Astrocyte (in vitro differentiated cells and primary cell): Measurements from ENCODE around the gene HIBADH. TPM values are rescaled to one million over a fixed set of nuclear protein-coding genes. Genes with fewer than 3 reads are reported as not detected.
"Not testable (repeated sequence)": the region's sequence is repeated elsewhere in the genome, so short reads cannot be mapped to it uniquely, and the experiment has no call there.

Experiments
- DNase-seq: peaks from one replicate; pipeline ENCODE4 v3.0.0-alpha.2; 2010; ENCODE audit warnings: low read depth
- FAIRE-seq: peaks from 2 replicates; lab custom pipeline; 2011; peaks lifted over from hg19 to GRCh38; lab: Jason Lieb, UNC
- H2AFZ ChIP-seq: 2 replicates; pipeline ENCODE4 v1.6.0; 2012; ENCODE audit warnings: low read depth, low read length, inconsistent platforms
- H3K27ac ChIP-seq: 2 replicates; pipeline ENCODE4 v1.5.1; 2011; ENCODE audit warnings: low read depth, low read length, inconsistent platforms
- H3K27me3 ChIP-seq: 2 replicates; pipeline ENCODE4 v1.6.0; 2011; ENCODE audit warnings: low read length, inconsistent platforms; ENCODE audit not compliant: insufficient read depth
- H3K36me3 ChIP-seq: 2 replicates; pipeline ENCODE4 v1.5.1; 2011; ENCODE audit warnings: low read length, inconsistent platforms; ENCODE audit not compliant: insufficient read depth
- H3K4me1 ChIP-seq: 2 replicates; pipeline ENCODE4 v1.5.1; 2011; ENCODE audit warnings: low read length, inconsistent platforms; ENCODE audit not compliant: insufficient read depth
- H3K4me2 ChIP-seq: 2 replicates; pipeline ENCODE4 v1.6.0; 2012; ENCODE audit warnings: low read length, inconsistent platforms
- H3K4me3 ChIP-seq: 2 replicates; pipeline ENCODE4 v1.5.1; 2011; ENCODE audit warnings: low read depth, mild to moderate bottlenecking, low read length, inconsistent platforms; ENCODE audit not compliant: insufficient read depth
- H3K79me2 ChIP-seq: 2 replicates; pipeline ENCODE4 v1.6.0; 2012; ENCODE audit warnings: mild to moderate bottlenecking, low read length, inconsistent platforms; ENCODE audit not compliant: insufficient read depth
- H3K9ac ChIP-seq: 2 replicates; pipeline ENCODE4 v1.6.0; 2012; ENCODE audit warnings: mild to moderate bottlenecking, low read length, inconsistent platforms
- H3K9me3 ChIP-seq: 2 replicates; pipeline ENCODE4 v1.5.1; 2012; ENCODE audit warnings: low read depth, mild to moderate bottlenecking, low read length, inconsistent platforms; ENCODE audit not compliant: insufficient read depth
- H4K20me1 ChIP-seq: 2 replicates; pipeline ENCODE4 v1.6.0; 2012; ENCODE audit warnings: low read length, inconsistent platforms; ENCODE audit not compliant: insufficient read depth
- H3K27ac Mint-ChIP-seq: one replicate; pipeline ENCODE4 v1.8.0; 2021; ENCODE audit warnings: mild to moderate bottlenecking, mixed read lengths; ENCODE audit not compliant: unreplicated experiment
- H3K27me3 Mint-ChIP-seq: one replicate; pipeline ENCODE4 v1.8.0; 2021; ENCODE audit warnings: low read depth, mixed read lengths; ENCODE audit not compliant: unreplicated experiment
- H3K36me3 Mint-ChIP-seq: one replicate; pipeline ENCODE4 v1.8.0; 2021; ENCODE audit warnings: low read depth, mixed read lengths; ENCODE audit not compliant: unreplicated experiment
- H3K4me1 Mint-ChIP-seq: one replicate; pipeline ENCODE4 v1.8.0; 2021; ENCODE audit warnings: low read depth, mixed read lengths; ENCODE audit not compliant: unreplicated experiment
- H3K4me3 Mint-ChIP-seq: one replicate; pipeline ENCODE4 v1.8.0; 2021; ENCODE audit warnings: mild to moderate bottlenecking, moderate library complexity, mixed read lengths; ENCODE audit not compliant: unreplicated experiment
- H3K9me3 Mint-ChIP-seq: one replicate; pipeline ENCODE4 v1.8.0; 2021; ENCODE audit warnings: mild to moderate bottlenecking, mixed read lengths; ENCODE audit not compliant: unreplicated experiment
- EZH2 ChIP-seq: IDR thresholded peaks from 2 replicates; pipeline ENCODE4 v1.6.1; 2012; ENCODE audit warnings: mild to moderate bottlenecking, low read length, inconsistent platforms; ENCODE audit not compliant: insufficient read depth
- total RNA-seq: library from RNA; stranded (reverse); gene quantifications from 2 replicates; pipeline ENCODE4 v1.2.1, GENCODE V29; 2021
- TF ChIP-seq, protein P1 (sequence below): IDR thresholded peaks from 2 replicates; pipeline ENCODE4 v1.5.1; 2011; ENCODE audit warnings: low read depth, mild to moderate bottlenecking, inconsistent platforms, low read length, moderate library complexity; ENCODE audit not compliant: insufficient read depth

The HIBADH gene
- total RNA-seq, 1 donor from 2014 or later = 21.9 TPM

DNA sequence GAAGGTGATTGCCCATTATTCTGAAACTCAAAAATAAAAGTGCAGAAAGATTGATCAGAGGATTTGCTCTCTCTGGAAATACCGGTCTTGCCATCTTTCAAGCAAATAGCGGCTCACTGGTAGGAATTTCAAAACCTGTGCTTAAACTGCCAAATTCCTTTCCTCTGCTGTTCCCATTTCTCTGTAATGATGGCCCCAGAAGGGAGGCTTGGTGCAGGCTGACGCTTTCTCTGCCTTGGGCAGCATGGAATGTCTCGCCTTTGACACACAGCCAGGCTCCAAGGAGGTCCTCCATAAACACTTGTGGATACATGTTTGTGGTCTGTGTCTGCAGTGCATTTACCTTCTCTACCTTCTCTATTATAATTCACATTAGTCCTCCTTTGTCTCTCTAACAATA, 146.8 kb downstream of the HIBADH start:
- H3K4me1 ChIP-seq = no peaks in the 10 kb centered on the region
- no peak overlapping the region for H3K4me3 ChIP-seq
- H3K4me3 Mint-ChIP-seq = no peak overlapping the region
- no peaks in the 10 kb centered on the region for H3K9me3 ChIP-seq
- no peak for FAIRE-seq
- no peak overlapping the region for H3K27ac Mint-ChIP-seq
- H3K36me3 Mint-ChIP-seq = no peaks in the 10 kb centered on the region
- no peaks in the 10 kb centered on the region for H4K20me1 ChIP-seq
- H2AFZ ChIP-seq = no peak overlapping the region
- H3K4me1 Mint-ChIP-seq = no peaks in the 10 kb centered on the region
- H3K79me2 ChIP-seq = no peaks in the 10 kb centered on the region
- TF ChIP-seq EZH2 = no peak
- TF ChIP-seq, protein P1, sequence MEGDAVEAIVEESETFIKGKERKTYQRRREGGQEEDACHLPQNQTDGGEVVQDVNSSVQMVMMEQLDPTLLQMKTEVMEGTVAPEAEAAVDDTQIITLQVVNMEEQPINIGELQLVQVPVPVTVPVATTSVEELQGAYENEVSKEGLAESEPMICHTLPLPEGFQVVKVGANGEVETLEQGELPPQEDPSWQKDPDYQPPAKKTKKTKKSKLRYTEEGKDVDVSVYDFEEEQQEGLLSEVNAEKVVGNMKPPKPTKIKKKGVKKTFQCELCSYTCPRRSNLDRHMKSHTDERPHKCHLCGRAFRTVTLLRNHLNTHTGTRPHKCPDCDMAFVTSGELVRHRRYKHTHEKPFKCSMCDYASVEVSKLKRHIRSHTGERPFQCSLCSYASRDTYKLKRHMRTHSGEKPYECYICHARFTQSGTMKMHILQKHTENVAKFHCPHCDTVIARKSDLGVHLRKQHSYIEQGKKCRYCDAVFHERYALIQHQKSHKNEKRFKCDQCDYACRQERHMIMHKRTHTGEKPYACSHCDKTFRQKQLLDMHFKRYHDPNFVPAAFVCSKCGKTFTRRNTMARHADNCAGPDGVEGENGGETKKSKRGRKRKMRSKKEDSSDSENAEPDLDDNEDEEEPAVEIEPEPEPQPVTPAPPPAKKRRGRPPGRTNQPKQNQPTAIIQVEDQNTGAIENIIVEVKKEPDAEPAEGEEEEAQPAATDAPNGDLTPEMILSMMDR = no peak
- H3K9ac ChIP-seq = no peak overlapping the region
- no peaks in the 10 kb centered on the region for H3K27me3 ChIP-seq
- no peaks in the 10 kb centered on the region for H3K9me3 Mint-ChIP-seq
- peaks cover 5% of the 10 kb centered on the region for H3K27me3 Mint-ChIP-seq
- no peak overlapping the region for H3K27ac ChIP-seq
- no peak overlapping the region for H3K4me2 ChIP-seq
- DNase-seq = no peak
- H3K36me3 ChIP-seq = no peaks in the 10 kb centered on the region

DNA sequence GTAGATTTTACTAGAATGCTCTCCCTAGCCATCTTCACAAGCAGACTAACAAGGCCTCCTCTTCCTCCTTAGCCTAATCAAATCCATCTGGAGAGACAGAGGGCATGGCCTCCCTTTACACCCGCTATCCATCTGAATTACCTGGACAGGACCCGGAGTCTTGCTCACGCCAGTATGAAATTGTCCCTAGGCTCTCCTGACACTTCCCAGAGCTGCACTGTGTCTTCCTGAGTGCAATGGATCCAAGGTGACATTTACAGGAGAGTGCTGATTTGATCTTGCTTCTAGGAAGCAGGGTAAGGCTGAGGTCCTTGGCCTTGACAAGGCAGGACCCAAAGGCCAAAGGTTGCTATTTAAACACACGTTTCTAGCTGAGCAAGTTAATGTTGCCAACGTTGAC, 147.8 kb downstream of the HIBADH start:
- H3K79me2 ChIP-seq = no peaks in the 10 kb centered on the region
- no peak overlapping the region for H3K27ac ChIP-seq
- Mint-ChIP-seq H3K4me3 (no peak overlapping the region), H3K9me3 (no peaks in the 10 kb centered on the region), H3K4me1 (no peaks in the 10 kb centered on the region), H3K36me3 (no peaks in the 10 kb centered on the region), H3K27ac (no peak overlapping the region), H3K27me3 (peaks cover 5% of the 10 kb centered on the region)
- H3K4me2 ChIP-seq = no peak overlapping the region
- H2AFZ ChIP-seq = no peak overlapping the region
- TF ChIP-seq, protein P1 = no peak
- TF ChIP-seq EZH2 = no peak
- no peaks in the 10 kb centered on the region for H3K27me3 ChIP-seq
- H4K20me1 ChIP-seq = no peaks in the 10 kb centered on the region
- H3K36me3 ChIP-seq = no peaks in the 10 kb centered on the region
- DNase-seq (no peak), FAIRE-seq (no peak)
- H3K4me3 ChIP-seq = no peak overlapping the region
- no peak overlapping the region for H3K9ac ChIP-seq
- H3K4me1 ChIP-seq = no peaks in the 10 kb centered on the region
- no peaks in the 10 kb centered on the region for H3K9me3 ChIP-seq

DNA sequence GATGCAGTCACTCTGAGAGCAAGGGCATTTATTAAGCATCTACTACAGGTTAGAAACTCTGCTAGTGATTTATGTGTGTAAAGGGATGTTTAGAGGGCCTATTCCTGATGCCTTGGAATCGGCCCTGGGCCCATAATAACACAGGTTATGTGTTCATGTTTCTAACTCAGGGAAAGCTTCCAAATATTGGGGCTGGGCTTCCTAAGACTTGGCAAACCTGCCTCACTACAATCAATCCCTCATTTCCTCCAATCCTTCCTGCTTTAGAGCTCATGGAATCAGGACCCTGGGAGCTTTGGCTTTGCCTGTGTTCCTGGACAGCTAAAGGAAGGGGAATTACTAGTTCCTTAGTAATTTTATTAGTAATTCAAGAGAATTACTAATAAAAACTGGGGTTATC, 148.8 kb downstream of the HIBADH start:
- H3K79me2 ChIP-seq = no peaks in the 10 kb centered on the region
- no peaks in the 10 kb centered on the region for H3K4me1 Mint-ChIP-seq
- no peak overlapping the region for H2AFZ ChIP-seq
- no peak for DNase-seq
- no peaks in the 10 kb centered on the region for H4K20me1 ChIP-seq
- no peak overlapping the region for H3K4me3 Mint-ChIP-seq
- FAIRE-seq = no peak
- H3K36me3 Mint-ChIP-seq = no peaks in the 10 kb centered on the region
- no peaks in the 10 kb centered on the region for H3K9me3 ChIP-seq
- H3K36me3 ChIP-seq = no peaks in the 10 kb centered on the region
- TF ChIP-seq, protein P1 = no peak
- no peak for TF ChIP-seq EZH2
- no peaks in the 10 kb centered on the region for H3K9me3 Mint-ChIP-seq
- peaks cover 5% of the 10 kb centered on the region for H3K27me3 Mint-ChIP-seq
- no peak overlapping the region for H3K4me3 ChIP-seq
- H3K4me1 ChIP-seq = no peaks in the 10 kb centered on the region
- H3K27ac Mint-ChIP-seq = no peak overlapping the region
- no peak overlapping the region for H3K27ac ChIP-seq
- H3K9ac ChIP-seq = no peak overlapping the region
- no peaks in the 10 kb centered on the region for H3K27me3 ChIP-seq
- no peak overlapping the region for H3K4me2 ChIP-seq

DNA sequence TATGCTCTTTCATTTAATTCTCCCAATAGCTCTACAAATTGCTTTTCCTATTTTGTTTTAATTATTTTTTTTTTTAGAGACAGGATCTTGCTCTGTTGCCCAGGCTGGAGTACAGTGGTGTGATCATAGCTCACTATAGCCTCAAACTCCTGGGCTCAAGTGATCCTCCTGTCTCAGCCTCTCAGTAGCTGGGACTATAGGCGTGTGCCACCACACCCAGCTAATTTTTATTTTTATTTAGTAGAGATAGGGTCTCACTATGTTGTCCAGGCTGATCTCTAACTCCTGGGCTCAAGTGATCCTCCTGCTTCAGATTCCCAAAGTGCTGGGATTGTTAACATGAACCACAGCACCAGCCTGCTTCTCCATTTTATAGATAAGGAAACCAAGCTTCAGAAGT, 151.3 kb downstream of the HIBADH start:
- H3K9me3 ChIP-seq, H3K9me3 Mint-ChIP-seq, H3K27ac ChIP-seq, H3K36me3 Mint-ChIP-seq, H3K27me3 Mint-ChIP-seq, H3K4me2 ChIP-seq, H3K36me3 ChIP-seq, FAIRE-seq, H3K4me1 ChIP-seq, H3K9ac ChIP-seq, H3K4me3 Mint-ChIP-seq, H2AFZ ChIP-seq, H4K20me1 ChIP-seq, H3K4me3 ChIP-seq, H3K4me1 Mint-ChIP-seq, DNase-seq, H3K27me3 ChIP-seq, H3K27ac Mint-ChIP-seq, H3K79me2 ChIP-seq: not testable (repeated sequence)
